ENCODE data around the gene NEMP2. TPM values are rescaled to one million over a fixed set of nuclear protein-coding genes. Genes with fewer than 3 reads are reported as not detected.

Gene NEMP2
- total RNA-seq, 1 donor from 2014 or later, result 3.8 TPM

DNA sequence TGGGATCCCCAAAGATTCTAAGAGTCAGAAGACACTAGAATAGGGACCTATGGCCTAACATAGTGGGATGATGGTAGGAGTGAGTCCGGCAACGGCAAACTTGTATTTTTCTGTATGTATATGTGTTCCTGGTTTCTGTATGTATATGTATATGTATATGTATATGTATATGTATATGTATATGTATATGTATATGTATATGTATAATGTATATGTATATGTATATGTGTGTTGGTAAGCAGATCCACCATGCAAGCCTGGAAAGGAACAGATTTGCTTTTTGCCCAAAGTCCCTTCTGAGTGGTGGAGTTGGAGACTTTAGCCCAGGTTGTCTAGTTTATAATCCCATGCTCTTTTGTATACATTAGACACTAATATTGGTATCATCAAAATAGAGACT is 79.7 kb downstream of the NEMP2 start:
- no peak for DNase-seq (ENCODE audit: low read depth)
- no peaks in the 10 kb centered on the region for H3K27me3 ChIP-seq (ENCODE audit: control insufficient read depth, insufficient read depth, low read length)
- no peak overlapping the region for H3K4me3 ChIP-seq (ENCODE audit: low read depth, low read length)
- H3K36me3 ChIP-seq (ENCODE audit: control insufficient read depth, insufficient read depth, low read length), result no peaks in the 10 kb centered on the region
- TF ChIP-seq, protein P1, sequence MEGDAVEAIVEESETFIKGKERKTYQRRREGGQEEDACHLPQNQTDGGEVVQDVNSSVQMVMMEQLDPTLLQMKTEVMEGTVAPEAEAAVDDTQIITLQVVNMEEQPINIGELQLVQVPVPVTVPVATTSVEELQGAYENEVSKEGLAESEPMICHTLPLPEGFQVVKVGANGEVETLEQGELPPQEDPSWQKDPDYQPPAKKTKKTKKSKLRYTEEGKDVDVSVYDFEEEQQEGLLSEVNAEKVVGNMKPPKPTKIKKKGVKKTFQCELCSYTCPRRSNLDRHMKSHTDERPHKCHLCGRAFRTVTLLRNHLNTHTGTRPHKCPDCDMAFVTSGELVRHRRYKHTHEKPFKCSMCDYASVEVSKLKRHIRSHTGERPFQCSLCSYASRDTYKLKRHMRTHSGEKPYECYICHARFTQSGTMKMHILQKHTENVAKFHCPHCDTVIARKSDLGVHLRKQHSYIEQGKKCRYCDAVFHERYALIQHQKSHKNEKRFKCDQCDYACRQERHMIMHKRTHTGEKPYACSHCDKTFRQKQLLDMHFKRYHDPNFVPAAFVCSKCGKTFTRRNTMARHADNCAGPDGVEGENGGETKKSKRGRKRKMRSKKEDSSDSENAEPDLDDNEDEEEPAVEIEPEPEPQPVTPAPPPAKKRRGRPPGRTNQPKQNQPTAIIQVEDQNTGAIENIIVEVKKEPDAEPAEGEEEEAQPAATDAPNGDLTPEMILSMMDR (IDR thresholded peaks at IDR 0.05; ENCODE audit: insufficient read depth, low read length, poor library complexity, severe bottlenecking), result no peak

Other genes starting within 250 kb of the NEMP2 start
- gene HIBCH, start 214.9 kb downstream of the NEMP2 start, total RNA-seq, result 6.2 and 7.8 TPM in 2 replicates
- 6.3 and 7.1 TPM in 2 replicates for gene INPP1, start 191.1 kb downstream of the NEMP2 start, total RNA-seq
- gene MFSD6, start 126.4 kb downstream of the NEMP2 start, total RNA-seq, result 41.3 and 52.4 TPM in 2 replicates
- gene NAB1, start 114.4 kb upstream of the NEMP2 start, total RNA-seq, result 21.8 and 25.4 TPM in 2 replicates

Measured in kidney epithelial cell (primary cell).